Esophagus squamous epithelium (tissue), 5 donors: ENCODE data around the gene ZC3H18. TPM values are rescaled to one million over a fixed set of nuclear protein-coding genes. Genes with fewer than 3 reads are reported as not detected.

Source experiments
- DNase-seq: peaks from one replicate; lab custom pipeline; 2025; lab: John Stamatoyannopoulos, UW
- H3K27ac ChIP-seq, 4 donors: fragments of 200-600 bp; sonication (generic); one replicate each; pipeline ENCODE4 v1.5.1; 2016 to 2019; ENCODE audit warnings: mild to moderate bottlenecking in 1 of 4
- H3K27me3 ChIP-seq, 4 donors: fragments of 200-600 bp; sonication (generic); 1 replicate in 3 of 4; 2 replicates in 1 of 4; pipeline versions ENCODE4 v1.5.1 to v1.6.0; 2017 to 2021; ENCODE audit warnings: antibody characterized with exemption in 1 of 4
- H3K36me3 ChIP-seq, 3 donors: fragments of 200-600 bp; sonication (generic); one replicate each; pipeline ENCODE4 v1.5.1; 2016 to 2019
- H3K4me1 ChIP-seq, 3 donors: fragments of 200-600 bp; sonication (generic); one replicate each; pipeline ENCODE4 v1.5.1; 2017 to 2019
- H3K4me3 ChIP-seq, 4 donors: fragments of 200-600 bp; sonication (generic); 1 replicate in 3 of 4; 2 replicates in 1 of 4; pipeline ENCODE4 v1.5.1; 2016 to 2019; ENCODE audit warnings: mild to moderate bottlenecking in 2 of 4, moderate library complexity in 1 of 4
- H3K9me3 ChIP-seq, 3 donors: fragments of 200-600 bp; sonication (generic); one replicate each; pipeline ENCODE4 v1.5.1; 2016 to 2019
- CTCF ChIP-seq, 6 experiments: fragments of 450-650 bp in 4 of 6; fragments of 200-600 bp in 2 of 6; sonication (generic) in 2 of 6; IDR thresholded peaks; one replicate each; pipeline ENCODE4 v1.5.1; 2016 to 2019; ENCODE audit warnings: antibody characterized with exemption in 6 of 6, mild to moderate bottlenecking in 4 of 6, moderate library complexity in 4 of 6
- POLR2A ChIP-seq, 4 donors: fragments of 450-650 bp; IDR thresholded peaks; one replicate each; pipeline ENCODE4 v1.6.1; 2017; ENCODE audit warnings: antibody characterized with exemption in 4 of 4, mild to moderate bottlenecking in 4 of 4, moderate library complexity in 3 of 4
- WGBS, 2 donors: methylation state at CpG; one replicate each; pipeline ENCODE4 v1.1.5; 2018; 5-methylcytosine and 5-hydroxymethylcytosine counted together
- intact Hi-C: fragments of 100-400 bp; cut with DNase I; formaldehyde crosslinking; loops from one replicate; pipeline ENCODE4 v1.15.0; 2022
- total RNA-seq, 4 donors: library from RNA; depleted of rRNA; stranded (reverse); fragments of >200 nt; gene quantifications; one replicate each; pipeline ENCODE4 v1.1.0, GENCODE V29; 2016
- donor health status: DM: yes; HTN: yes; CAD: no.

Gene ZC3H18
- total RNA-seq, 4 donors from 2014 or later: 15.4 to 27.3 (median 17.5) TPM

- Histone ChIP-seq H3K36me3 (peaks cover 7 to 96% (median 11%) of the 10 kb centered on the region in 3 donors), H3K27ac (no peak overlapping the region), H3K4me1 (peaks cover 6 to 17% (median 7%) of the 10 kb centered on the region in 3 donors), H3K9me3 (no peaks in the 10 kb centered on the region), H3K4me3 (no peak overlapping the region), H3K27me3 (no peaks in the 10 kb centered on the region)
- no peak for DNase-seq
- WGBS, 2 donors: 53 to 56% methylated on average over 8 to 13 of the region's 13 CpGs
- TF ChIP-seq POLR2A (IDR thresholded peaks at IDR 0.05) (no peak), CTCF (IDR thresholded peaks at IDR 0.05) (no peak)
- intact Hi-C loops: no loop called here
These were observed 46.1 kb downstream of the ZC3H18 start for GRCh38 chr16:88616320-88616719.

DNA sequence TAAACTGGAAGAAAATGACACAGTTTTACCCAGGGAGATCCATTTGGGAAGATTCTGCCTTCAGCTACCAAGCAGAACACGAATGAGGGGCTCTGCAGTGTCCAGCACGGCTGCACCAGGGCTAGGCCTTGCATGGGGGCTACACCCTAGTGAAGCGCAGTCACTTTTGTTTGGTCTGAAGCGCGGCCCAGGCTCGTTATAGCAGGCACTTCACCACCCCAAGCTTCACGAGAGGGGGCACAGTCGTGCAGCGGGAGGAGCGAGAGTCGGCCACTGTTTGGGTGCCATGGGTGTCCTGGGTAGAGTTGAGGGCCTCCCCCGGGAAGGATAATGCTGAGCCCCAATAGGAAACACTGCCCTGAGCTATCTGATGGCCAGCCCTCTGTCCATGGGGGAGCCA is 46.5 kb downstream of the ZC3H18 start:
- no peaks in the 10 kb centered on the region for H3K9me3 ChIP-seq
- WGBS, 2 donors: 81 to 85% methylated on average over 5 to 12 of the region's 12 CpGs
- no peak overlapping the region for H3K4me3 ChIP-seq
- H3K36me3 ChIP-seq: peaks cover 2 to 96% (median 12%) of the 10 kb centered on the region in 3 donors
- no peak for TF ChIP-seq POLR2A (IDR thresholded peaks at IDR 0.05)
- no peak for TF ChIP-seq CTCF (IDR thresholded peaks at IDR 0.05)
- intact Hi-C loops: no loop called here
- no peak for DNase-seq
- H3K27ac ChIP-seq: no peak overlapping the region
- H3K27me3 ChIP-seq: no peaks in the 10 kb centered on the region
- peaks cover 6 to 17% (median 7%) of the 10 kb centered on the region in 3 donors for H3K4me1 ChIP-seq

- 94% methylated on average over 11 to 18 of the region's 20 CpGs for WGBS, 2 donors
- Histone ChIP-seq H3K27ac (no peak overlapping the region), H3K36me3 (peaks cover 7 to 96% (median 19%) of the 10 kb centered on the region in 3 donors), H3K9me3 (no peaks in the 10 kb centered on the region), H3K4me1 (peaks cover 6 to 17% (median 7%) of the 10 kb centered on the region in 3 donors), H3K4me3 (no peak overlapping the region), H3K27me3 (no peaks in the 10 kb centered on the region)
- DNase-seq: no peak
- no peak for TF ChIP-seq CTCF (IDR thresholded peaks at IDR 0.05)
- no peak for TF ChIP-seq POLR2A (IDR thresholded peaks at IDR 0.05)
- intact Hi-C loops: no loop called here
These were observed 47.2 kb downstream of the ZC3H18 start for GRCh38 chr16:88617268-88618031.

DNA sequence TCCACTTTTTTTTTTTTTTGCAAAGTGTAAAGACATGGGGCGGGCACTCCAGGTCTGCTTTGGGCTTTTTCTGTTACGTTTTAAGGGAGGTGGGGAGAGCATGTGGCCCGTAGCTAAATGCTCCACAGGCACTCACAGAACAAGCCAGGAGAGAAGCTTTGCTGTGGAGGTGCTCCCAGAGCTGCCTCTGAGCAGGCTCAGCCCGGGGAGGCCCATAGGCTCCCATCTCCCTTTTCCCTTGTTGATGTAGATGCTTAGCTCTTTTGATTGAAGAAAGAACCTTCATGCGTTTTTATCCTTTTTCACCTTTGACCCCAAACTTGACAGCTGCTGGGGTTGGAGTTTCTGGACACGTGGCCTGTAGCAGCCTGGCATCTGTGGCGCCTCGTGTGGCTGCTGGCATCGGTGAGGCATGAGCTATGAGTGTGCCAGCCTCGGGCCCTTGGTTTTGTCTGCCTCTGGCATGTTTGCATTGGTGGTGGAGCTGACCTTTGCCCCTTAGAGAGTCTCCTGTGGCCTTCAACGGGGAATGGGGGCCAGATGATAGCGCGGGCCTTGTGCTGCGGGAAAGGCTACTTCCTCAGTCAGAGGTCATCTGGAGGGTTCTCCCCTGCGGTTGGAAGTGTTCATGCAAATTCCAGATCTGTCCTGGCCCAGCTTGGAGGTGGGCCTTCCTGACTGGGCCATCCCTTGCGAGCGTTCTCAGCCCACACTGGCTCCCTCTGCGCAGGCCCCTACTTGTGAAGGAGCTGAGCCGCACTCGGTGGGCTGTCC is 48.2 kb downstream of the ZC3H18 start:
- DNase-seq: no peak
- TF ChIP-seq POLR2A (IDR thresholded peaks at IDR 0.05) (no peak), CTCF (IDR thresholded peaks at IDR 0.05) (no peak)
- intact Hi-C loops: no loop called here
- H3K4me1 ChIP-seq: peaks cover 6 to 17% (median 7%) of the 10 kb centered on the region in 3 donors
- no peaks in the 10 kb centered on the region for H3K9me3 ChIP-seq
- no peak overlapping the region for H3K4me3 ChIP-seq
- no peak overlapping the region for H3K27ac ChIP-seq
- 69 to 81% methylated on average over 7 to 15 of the region's 20 CpGs for WGBS, 2 donors
- peaks cover 16 to 96% (median 28%) of the 10 kb centered on the region in 3 donors for H3K36me3 ChIP-seq
- H3K27me3 ChIP-seq: no peaks in the 10 kb centered on the region
